ENCODE data around the gene RNF112. TPM values are rescaled to one million over a fixed set of nuclear protein-coding genes. Genes with fewer than 3 reads are reported as not detected.

The RNF112 gene
- polyA plus RNA-seq, 4 donors, result 0.88 to 1.9 (median 1.4) TPM

DNA sequence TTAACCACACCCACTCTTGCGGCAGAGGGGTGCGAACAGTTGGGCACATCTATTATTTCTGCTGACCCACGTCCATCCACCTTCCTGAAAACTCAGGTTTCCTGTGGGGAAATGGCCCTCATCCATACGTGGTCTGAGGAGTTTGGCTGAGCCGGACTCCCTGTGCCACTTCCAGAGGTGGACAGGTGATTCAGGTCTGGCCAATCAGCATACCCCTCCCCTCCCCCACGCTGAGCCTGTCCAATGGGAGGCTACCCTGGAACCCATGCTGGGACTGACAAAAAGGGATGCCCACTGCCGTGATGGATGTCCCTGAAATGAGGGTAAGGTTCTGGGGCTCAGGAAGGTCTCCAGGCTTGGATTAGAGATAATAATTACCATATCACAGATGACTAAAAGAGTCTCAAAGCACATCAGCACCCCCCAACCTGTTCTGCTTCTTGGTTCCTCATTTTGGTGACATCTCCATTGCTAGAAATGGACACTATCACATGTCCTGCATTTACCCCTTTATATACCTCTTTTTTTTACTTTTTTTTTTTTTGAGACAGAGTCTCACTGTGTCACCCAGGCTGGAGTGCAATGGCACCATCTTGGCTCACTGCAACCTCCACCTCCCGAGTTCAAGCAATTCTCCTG lies 38.0 kb upstream of the RNF112 start:
- DNase-seq (ENCODE audit: low read depth in 4 of 4, low spot score in 3 of 4), result no peak

GRCh38 chr17:19374136-19374535 lies 36.9 kb upstream of the RNF112 start:
- DNase-seq (ENCODE audit: low read depth in 4 of 4, low spot score in 3 of 4), result no peak

DNA sequence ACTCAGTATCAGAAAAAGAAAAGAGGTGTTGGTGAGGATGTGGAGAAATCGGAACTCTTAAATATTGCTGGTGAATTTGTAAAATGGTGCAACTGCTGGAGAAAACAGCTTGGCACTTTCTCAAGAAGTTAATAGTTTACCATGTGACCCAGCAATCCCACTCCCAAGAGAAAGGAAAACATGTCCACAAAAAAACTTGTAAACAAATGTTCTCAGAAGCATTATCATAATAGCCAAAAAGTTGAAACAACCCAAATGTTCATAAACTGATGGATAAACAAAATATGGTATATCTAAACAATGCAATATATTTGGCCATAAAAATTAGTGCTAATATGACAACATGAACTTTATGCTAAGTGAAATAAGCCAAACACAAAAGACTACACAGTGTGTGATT lies 35.3 kb upstream of the RNF112 start:
- no peak for DNase-seq (ENCODE audit: low read depth in 4 of 4, low spot score in 3 of 4)

DNA sequence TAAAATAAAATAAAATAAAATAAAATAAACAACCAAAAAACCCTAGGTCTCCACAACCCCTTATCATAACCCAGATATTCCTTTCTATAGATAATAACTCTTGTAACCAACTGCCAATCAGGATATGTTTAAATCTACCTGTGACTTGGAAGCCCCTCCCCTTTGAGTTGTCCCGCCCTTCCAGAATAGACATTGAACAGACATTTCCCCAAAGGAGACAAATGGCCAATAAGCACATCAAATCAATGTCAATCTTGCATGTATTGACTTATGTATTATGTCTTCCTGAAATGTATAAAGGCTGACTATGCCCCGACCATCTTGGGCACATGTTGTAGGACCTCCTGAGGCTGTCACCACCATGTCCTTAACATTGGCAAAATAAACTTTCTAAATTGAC lies 34.2 kb upstream of the RNF112 start:
- DNase-seq (ENCODE audit: low read depth in 4 of 4, low spot score in 3 of 4), result no peak

- DNase-seq (ENCODE audit: low read depth in 4 of 4, low spot score in 3 of 4), result peak; percentile 96 to 97 (median 96)
Observed at GRCh38 chr17:19377602-19378415, 33.2 kb upstream of the RNF112 start.

GRCh38 chr17:19378416-19379360 lies 32.3 kb upstream of the RNF112 start, which contains the start of gene MAPK7:
Gene MAPK7, plus strand, starts transcription at chr17:19378498. Its CDS starts 403 bp downstream, at chr17:19378901.
- no peak for DNase-seq (ENCODE audit: low read depth in 4 of 4, low spot score in 3 of 4)

DNA sequence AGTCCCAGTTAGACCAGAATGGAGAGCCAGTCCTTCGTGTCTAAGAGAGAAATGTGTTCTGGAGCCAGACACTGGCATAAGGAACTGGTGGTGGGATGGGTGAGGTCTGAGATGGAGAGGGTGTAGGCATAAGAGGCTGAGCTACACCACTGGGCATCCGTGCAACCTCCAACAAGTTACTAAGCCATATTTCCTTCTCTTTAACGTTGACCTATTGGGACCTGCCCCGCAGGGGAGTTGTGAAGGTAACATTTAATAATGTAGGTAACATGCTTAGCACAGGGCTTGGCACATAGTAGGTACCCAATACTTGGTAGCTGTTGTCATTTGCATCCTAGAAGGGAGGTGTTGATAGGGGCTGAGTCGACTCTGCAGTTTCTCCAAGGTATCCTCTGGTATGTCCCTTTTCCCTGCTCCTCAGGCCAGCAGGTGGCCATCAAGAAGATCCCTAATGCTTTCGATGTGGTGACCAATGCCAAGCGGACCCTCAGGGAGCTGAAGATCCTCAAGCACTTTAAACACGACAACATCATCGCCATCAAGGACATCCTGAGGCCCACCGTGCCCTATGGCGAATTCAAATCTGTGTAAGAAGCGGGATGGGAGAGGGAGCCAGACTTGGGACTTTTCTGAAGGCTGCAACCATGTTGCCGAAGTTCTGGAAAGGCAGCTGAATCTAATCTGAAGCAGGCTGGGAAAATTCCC lies 31.5 kb upstream of the RNF112 start:
- no peak for DNase-seq (ENCODE audit: low read depth in 4 of 4, low spot score in 3 of 4)

DNA sequence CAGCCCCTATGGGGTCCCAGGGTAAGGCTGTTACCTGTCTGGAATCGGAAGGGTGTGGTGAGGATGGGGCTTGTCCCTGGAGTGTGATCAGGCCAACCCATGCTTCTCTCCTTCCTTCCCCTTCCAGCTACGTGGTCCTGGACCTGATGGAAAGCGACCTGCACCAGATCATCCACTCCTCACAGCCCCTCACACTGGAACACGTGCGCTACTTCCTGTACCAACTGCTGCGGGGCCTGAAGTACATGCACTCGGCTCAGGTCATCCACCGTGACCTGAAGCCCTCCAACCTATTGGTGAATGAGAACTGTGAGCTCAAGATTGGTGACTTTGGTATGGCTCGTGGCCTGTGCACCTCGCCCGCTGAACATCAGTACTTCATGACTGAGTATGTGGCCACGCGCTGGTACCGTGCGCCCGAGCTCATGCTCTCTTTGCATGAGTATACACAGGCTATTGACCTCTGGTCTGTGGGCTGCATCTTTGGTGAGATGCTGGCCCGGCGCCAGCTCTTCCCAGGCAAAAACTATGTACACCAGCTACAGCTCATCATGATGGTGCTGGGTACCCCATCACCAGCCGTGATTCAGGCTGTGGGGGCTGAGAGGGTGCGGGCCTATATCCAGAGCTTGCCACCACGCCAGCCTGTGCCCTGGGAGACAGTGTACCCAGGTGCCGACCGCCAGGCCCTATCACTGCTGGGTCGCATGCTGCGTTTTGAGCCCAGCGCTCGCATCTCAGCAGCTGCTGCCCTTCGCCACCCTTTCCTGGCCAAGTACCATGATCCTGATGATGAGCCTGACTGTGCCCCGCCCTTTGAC lies 30.3 kb upstream of the RNF112 start:
- DNase-seq (ENCODE audit: low read depth in 4 of 4, low spot score in 3 of 4), result no peak

DNA sequence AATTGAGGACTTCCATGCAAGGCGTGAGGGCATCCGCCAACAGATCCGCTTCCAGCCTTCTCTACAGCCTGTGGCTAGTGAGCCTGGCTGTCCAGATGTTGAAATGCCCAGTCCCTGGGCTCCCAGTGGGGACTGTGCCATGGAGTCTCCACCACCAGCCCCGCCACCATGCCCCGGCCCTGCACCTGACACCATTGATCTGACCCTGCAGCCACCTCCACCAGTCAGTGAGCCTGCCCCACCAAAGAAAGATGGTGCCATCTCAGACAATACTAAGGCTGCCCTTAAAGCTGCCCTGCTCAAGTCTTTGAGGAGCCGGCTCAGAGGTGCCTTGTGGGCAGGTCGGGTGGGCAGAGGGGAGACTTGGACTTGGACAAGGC lies 29.7 kb upstream of the RNF112 start:
- no peak for DNase-seq (ENCODE audit: low read depth in 4 of 4, low spot score in 3 of 4)

DNA sequence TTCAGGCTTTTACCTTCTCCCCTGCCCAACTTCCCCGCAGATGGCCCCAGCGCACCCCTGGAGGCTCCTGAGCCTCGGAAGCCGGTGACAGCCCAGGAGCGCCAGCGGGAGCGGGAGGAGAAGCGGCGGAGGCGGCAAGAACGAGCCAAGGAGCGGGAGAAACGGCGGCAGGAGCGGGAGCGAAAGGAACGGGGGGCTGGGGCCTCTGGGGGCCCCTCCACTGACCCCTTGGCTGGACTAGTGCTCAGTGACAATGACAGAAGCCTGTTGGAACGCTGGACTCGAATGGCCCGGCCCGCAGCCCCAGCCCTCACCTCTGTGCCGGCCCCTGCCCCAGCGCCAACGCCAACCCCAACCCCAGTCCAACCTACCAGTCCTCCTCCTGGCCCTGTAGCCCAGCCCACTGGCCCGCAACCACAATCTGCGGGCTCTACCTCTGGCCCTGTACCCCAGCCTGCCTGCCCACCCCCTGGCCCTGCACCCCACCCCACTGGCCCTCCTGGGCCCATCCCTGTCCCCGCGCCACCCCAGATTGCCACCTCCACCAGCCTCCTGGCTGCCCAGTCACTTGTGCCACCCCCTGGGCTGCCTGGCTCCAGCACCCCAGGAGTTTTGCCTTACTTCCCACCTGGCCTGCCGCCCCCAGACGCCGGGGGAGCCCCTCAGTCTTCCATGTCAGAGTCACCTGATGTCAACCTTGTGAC lies 29.1 kb upstream of the RNF112 start:
- no peak for DNase-seq (ENCODE audit: low read depth in 4 of 4, low spot score in 3 of 4)

- DNase-seq (ENCODE audit: low read depth in 4 of 4, low spot score in 3 of 4), result no peak
Observed at GRCh38 chr17:19382531-19383444, 28.2 kb upstream of the RNF112 start.

GRCh38 chr17:19383681-19384470 lies 27.2 kb upstream of the RNF112 start:
- no peak for DNase-seq (ENCODE audit: low read depth in 4 of 4, low spot score in 3 of 4)

- DNase-seq (ENCODE audit: low read depth in 4 of 4, low spot score in 3 of 4), result peak in 3 of 4 donors; percentile 78 to 81 (median 81)
Observed at GRCh38 chr17:19384723-19385391, 26.2 kb upstream of the RNF112 start.

DNA sequence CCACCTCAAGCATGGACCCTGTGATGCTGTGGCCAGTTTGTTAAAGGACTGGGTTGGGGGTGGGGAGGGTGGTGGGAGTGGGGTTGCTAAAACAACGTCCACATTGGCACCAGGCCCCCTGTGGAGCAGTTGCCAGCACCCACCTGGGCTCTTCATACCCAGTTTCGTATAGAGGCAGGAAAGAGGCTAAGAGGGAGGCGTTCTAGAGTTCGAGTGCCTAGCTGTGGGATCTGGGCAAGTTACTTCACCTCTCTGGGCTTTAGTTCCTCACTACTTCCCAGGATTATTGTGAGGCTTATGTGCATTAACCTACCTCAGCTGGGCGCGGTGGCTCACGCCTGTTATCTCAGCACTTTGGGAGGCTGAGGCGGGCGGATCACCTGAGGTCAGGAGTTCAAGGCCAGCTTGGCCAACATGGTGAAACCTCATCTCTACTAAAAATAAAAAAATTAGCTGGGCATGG lies 25.5 kb upstream of the RNF112 start:
- DNase-seq (ENCODE audit: low read depth in 4 of 4, low spot score in 3 of 4), result no peak

DNA sequence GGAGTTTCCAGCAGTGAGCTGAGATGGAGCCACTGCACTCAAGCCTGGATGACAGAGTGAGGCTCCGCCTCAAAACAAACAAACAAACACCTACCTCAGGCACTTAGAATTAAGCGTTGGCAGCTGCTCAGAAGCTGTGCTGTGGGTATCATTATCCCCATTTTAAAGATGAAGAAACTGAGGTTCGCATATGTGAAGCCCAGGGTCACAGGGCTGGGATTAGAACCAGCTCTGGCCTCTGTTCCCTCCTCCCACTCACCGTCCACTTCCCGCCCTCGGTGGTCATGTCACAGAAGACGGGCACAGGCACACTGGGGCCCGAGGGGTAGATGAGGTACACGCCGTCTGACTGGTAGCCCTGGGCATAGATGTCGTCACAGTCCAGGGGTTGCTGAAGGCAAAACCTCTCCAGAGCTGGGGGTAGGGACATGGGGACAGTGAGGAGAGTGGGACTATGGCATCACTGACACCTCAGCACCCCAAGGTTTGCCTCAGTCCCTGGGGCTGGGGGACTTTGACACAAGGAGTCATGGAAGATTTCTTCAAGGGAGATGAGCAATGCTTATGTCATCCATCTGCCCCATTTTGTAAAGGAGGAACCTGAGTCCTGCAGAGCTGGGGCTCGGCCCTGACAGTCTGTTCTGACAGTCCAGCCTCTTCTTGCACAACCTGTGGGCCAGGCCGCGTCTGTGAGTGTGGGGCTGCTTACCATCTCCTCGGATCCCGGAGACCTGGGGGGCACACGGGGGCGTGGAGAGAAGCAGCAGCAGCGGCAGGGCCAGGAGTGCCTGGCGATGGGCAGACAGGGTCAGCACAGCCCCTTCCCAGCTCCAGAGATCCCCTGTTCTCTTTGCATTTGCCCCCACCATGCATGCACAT lies 24.7 kb upstream of the RNF112 start:
- DNase-seq (ENCODE audit: low read depth in 4 of 4, low spot score in 3 of 4), result no peak

Data from right renal pelvis (tissue), 4 donors.